GM19468 (cell line): ENCODE data around the gene MATN1.

ENCODE experiments used
- ATAC-seq: cut with Tn5 transposase; IDR thresholded peaks from one replicate; pipeline ENCODE4 v1.9.1; 2021; ENCODE audit warnings: mild to moderate bottlenecking, moderate library complexity, moderate number of reproducible peaks; ENCODE audit not compliant: unreplicated experiment; ENCODE audit errors: extremely low read depth

The MATN1 gene

GRCh38 chr1:30720271-30721223, 2.8 kb downstream of the MATN1 start:
- no peak for ATAC-seq

- ATAC-seq: no peak
These were observed 3.7 kb downstream of the MATN1 start for GRCh38 chr1:30719406-30720270.

GRCh38 chr1:30718636-30719405, 4.6 kb downstream of the MATN1 start:
- no peak for ATAC-seq

GRCh38 chr1:30718091-30718635, 5.2 kb downstream of the MATN1 start:
- peak; percentile 66 for ATAC-seq

- no peak for ATAC-seq
These were observed 6.7 kb downstream of the MATN1 start for GRCh38 chr1:30716646-30717045.

- no peak for ATAC-seq
These were observed 7.5 kb downstream of the MATN1 start for GRCh38 chr1:30715886-30716285.

- no peak for ATAC-seq
These were observed 8.2 kb downstream of the MATN1 start for GRCh38 chr1:30715216-30715615.

- ATAC-seq: no peak
These were observed 8.8 kb downstream of the MATN1 start for GRCh38 chr1:30714536-30715090.

GRCh38 chr1:30714025-30714424, 9.4 kb downstream of the MATN1 start:
- ATAC-seq: no peak

GRCh38 chr1:30713311-30713710, 10.1 kb downstream of the MATN1 start:
- no peak for ATAC-seq

GRCh38 chr1:30712583-30712982, 10.8 kb downstream of the MATN1 start:
- ATAC-seq: no peak

GRCh38 chr1:30710407-30710806, 13.0 kb downstream of the MATN1 start:
- ATAC-seq: no peak

- ATAC-seq: no peak
These were observed 15.0 kb downstream of the MATN1 start for GRCh38 chr1:30708361-30708728.

GRCh38 chr1:30707412-30708360, 15.7 kb downstream of the MATN1 start:
- ATAC-seq: no peak

- no peak for ATAC-seq
These were observed 16.9 kb downstream of the MATN1 start for GRCh38 chr1:30706528-30706927.

- ATAC-seq: no peak
These were observed 17.7 kb downstream of the MATN1 start for GRCh38 chr1:30705698-30706097.

GRCh38 chr1:30704765-30705509, 18.4 kb downstream of the MATN1 start:
- no peak for ATAC-seq

GRCh38 chr1:30704271-30704670, 19.1 kb downstream of the MATN1 start:
- no peak for ATAC-seq
